ENCODE measurements around the gene PAK5.

- TF ChIP-seq EZH2 (IDR thresholded peaks at IDR 0.05; ENCODE audit: low read depth, unreplicated experiment), result no peak
- peak; percentile 78 to 93 for TF ChIP-seq CTCF (conservative IDR thresholded peaks at IDR 0.05; ENCODE audit: low read depth in 2 of 2)
- TF ChIP-seq EZH2phosphoT487 (IDR thresholded peaks at IDR 0.05; ENCODE audit: unreplicated experiment), result no peak
- TF ChIP-seq STAT1 (IDR thresholded peaks at IDR 0.05; ENCODE audit: unreplicated experiment), result no peak
- TF ChIP-seq REST (IDR thresholded peaks at IDR 0.05; ENCODE audit: unreplicated experiment), result no peak
- TF ChIP-seq POLR2AphosphoS5 (IDR thresholded peaks at IDR 0.05; ENCODE audit: low read depth), result no peak
- no peak for TF ChIP-seq JUNB (IDR thresholded peaks at IDR 0.05; ENCODE audit: unreplicated experiment)
- TF ChIP-seq CREB1 (CRISPR knock-in tag; IDR thresholded peaks at IDR 0.05; ENCODE audit: low read depth), result no peak
- TF ChIP-seq ZNF331 (CRISPR knock-in tag; IDR thresholded peaks at IDR 0.05; ENCODE audit: low read depth), result no peak
These were observed 220.9 kb downstream of the PAK5 start for GRCh38 chr20:9617940-9618339.
